Measurements from ENCODE around the gene H6PD. TPM values are rescaled to one million over a fixed set of nuclear protein-coding genes. Genes with fewer than 3 reads are reported as not detected.

H6PD gene
- 0.60 TPM for polyA plus RNA-seq (2012; ENCODE audit: insufficient read depth, insufficient read length, low read depth)

GRCh38 chr1:9234223-9235095 is at the start of gene H6PD:
H6PD (plus strand) TSS chr1:9234774; CDS start chr1:9244935, 10,161 bp downstream.
- TF ChIP-seq CTCF (IDR thresholded peaks at IDR 0.05; ENCODE audit: low read depth, low read length), result peak; percentile 53
- peak within 1 kb of the TSS; percentile 59 for H3K4me3 ChIP-seq (ENCODE audit: low read depth, low read length)
- H3K27me3 ChIP-seq, result no peaks in the 10 kb centered on the region
- peak; percentile 78 for DNase-seq
- no peaks in the 10 kb centered on the region for H3K4me1 ChIP-seq
- no peaks in the 10 kb centered on the region for H3K36me3 ChIP-seq
- H3K9me3 ChIP-seq, result no peaks in the 10 kb centered on the region

GRCh38 chr1:9186082-9186859 is 48.3 kb upstream of the H6PD start:
- no peak overlapping the region for H3K4me3 ChIP-seq (ENCODE audit: low read depth, low read length)
- H3K27me3 ChIP-seq, result peaks cover 6% of the 10 kb centered on the region; the same call in 1 of the 2 replicates
- no peak for DNase-seq
- no peaks in the 10 kb centered on the region for H3K9me3 ChIP-seq
- no peaks in the 10 kb centered on the region for H3K4me1 ChIP-seq
- H3K36me3 ChIP-seq, result no peaks in the 10 kb centered on the region
- no peak for TF ChIP-seq CTCF (IDR thresholded peaks at IDR 0.05; ENCODE audit: low read depth, low read length)

- no peaks in the 10 kb centered on the region for H3K9me3 ChIP-seq
- no peak for DNase-seq
- no peaks in the 10 kb centered on the region for H3K36me3 ChIP-seq
- H3K4me3 ChIP-seq (ENCODE audit: low read depth, low read length), result no peak overlapping the region
- no peak for TF ChIP-seq CTCF (IDR thresholded peaks at IDR 0.05; ENCODE audit: low read depth, low read length)
- H3K27me3 ChIP-seq, result peaks cover 4% of the 10 kb centered on the region; the same call in 1 of the 2 replicates
- H3K4me1 ChIP-seq, result no peaks in the 10 kb centered on the region
Measured at GRCh38 chr1:9187004-9187403, 47.6 kb upstream of the H6PD start.

GRCh38 chr1:9190234-9190633 is 44.3 kb upstream of the H6PD start:
- Histone ChIP-seq H3K36me3 (no peaks in the 10 kb centered on the region), H3K9me3 (no peaks in the 10 kb centered on the region), H3K27me3 (no peaks in the 10 kb centered on the region), H3K4me3 (ENCODE audit: low read depth, low read length) (no peak overlapping the region), H3K4me1 (no peaks in the 10 kb centered on the region)
- no peak for DNase-seq
- no peak for TF ChIP-seq CTCF (IDR thresholded peaks at IDR 0.05; ENCODE audit: low read depth, low read length)

- no peaks in the 10 kb centered on the region for H3K4me1 ChIP-seq
- H3K9me3 ChIP-seq, result no peaks in the 10 kb centered on the region
- no peaks in the 10 kb centered on the region for H3K36me3 ChIP-seq
- no peak overlapping the region for H3K4me3 ChIP-seq (ENCODE audit: low read depth, low read length)
- H3K27me3 ChIP-seq, result no peaks in the 10 kb centered on the region
- no peak for DNase-seq
- TF ChIP-seq CTCF (IDR thresholded peaks at IDR 0.05; ENCODE audit: low read depth, low read length), result no peak
Measured at GRCh38 chr1:9191231-9191630, 43.3 kb upstream of the H6PD start.
